Pulmonary artery endothelial cell (primary cell): Measurements from ENCODE around the gene TBC1D25. TPM values are rescaled to one million over a fixed set of nuclear protein-coding genes. Genes with fewer than 3 reads are reported as not detected.
A peak's percentile ranks its signal among the peaks of the same experiment; 100 is the strongest.

Experiments used
- DNase-seq: peaks from one replicate; pipeline ENCODE4 v3.0.0-alpha.2; 2011; ENCODE audit warnings: low read depth, low spot score
- total RNA-seq: library from RNA; depleted of rRNA; stranded (reverse); fragments of >200 nt; gene quantifications from 2 replicates; pipeline ENCODE4 v1.2.3, GENCODE V29; 2014

The TBC1D25 gene
- total RNA-seq, 1 donor from 2014 or later: 6.9 TPM

- peak; percentile 55 for DNase-seq
Observed at GRCh38 chrX:48558271-48558670, 18.8 kb downstream of the TBC1D25 start.

DNA sequence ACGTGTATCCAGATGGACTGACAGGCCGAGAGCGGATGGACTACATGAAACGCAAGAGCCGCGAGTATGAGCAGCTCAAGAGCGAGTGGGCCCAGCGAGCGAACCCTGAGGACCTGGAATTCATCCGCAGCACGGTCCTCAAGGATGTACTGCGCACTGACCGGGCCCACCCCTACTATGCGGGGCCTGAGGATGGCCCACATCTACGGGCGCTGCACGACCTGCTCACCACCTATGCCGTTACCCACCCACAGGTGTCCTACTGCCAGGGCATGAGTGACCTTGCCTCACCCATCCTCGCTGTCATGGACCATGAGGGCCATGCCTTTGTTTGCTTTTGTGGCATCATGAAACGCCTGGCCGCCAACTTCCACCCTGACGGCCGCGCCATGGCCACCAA, 20.1 kb downstream of the TBC1D25 start:
- no peak for DNase-seq

GRCh38 chrX:48560056-48560455, 20.5 kb downstream of the TBC1D25 start:
- no peak for DNase-seq

- no peak for DNase-seq
Observed at GRCh38 chrX:48560681-48561080, 21.2 kb downstream of the TBC1D25 start.

- DNase-seq: no peak
Observed at GRCh38 chrX:48569958-48570357, 30.4 kb downstream of the TBC1D25 start.

- no peak for DNase-seq
Observed at GRCh38 chrX:48573690-48574269, 34.3 kb downstream of the TBC1D25 start.

GRCh38 chrX:48574270-48575266, 35.1 kb downstream of the TBC1D25 start, which contains the start of gene RBM3:
RBM3 (plus strand) TSS chrX:48574484; CDS start chrX:48575181, 697 bp downstream.
- peak; percentile 77 for DNase-seq

DNA sequence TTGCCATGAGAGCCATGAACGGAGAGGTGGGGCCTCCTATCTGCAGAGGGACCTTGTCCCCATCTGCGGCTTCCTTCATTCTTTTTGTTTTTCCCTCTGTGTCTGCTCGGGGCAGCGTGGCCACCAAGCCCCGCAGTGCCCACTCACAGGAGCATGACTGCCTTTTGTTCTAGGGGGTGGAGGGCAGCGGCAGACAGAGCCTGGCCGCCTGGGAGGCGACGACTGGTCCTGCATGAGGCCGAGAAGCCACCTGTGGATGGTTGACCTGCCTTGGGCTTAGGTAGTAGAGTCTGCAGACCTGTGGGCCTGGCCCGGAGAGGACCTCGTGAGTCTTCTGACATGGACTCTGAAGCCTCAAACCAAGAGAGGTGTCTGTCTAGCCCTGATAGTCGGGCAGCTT, 36.1 kb downstream of the TBC1D25 start:
- no peak for DNase-seq

GRCh38 chrX:48576108-48576507, 36.6 kb downstream of the TBC1D25 start:
- no peak for DNase-seq

- no peak for DNase-seq
Observed at GRCh38 chrX:48578661-48579128, 39.2 kb downstream of the TBC1D25 start.

DNA sequence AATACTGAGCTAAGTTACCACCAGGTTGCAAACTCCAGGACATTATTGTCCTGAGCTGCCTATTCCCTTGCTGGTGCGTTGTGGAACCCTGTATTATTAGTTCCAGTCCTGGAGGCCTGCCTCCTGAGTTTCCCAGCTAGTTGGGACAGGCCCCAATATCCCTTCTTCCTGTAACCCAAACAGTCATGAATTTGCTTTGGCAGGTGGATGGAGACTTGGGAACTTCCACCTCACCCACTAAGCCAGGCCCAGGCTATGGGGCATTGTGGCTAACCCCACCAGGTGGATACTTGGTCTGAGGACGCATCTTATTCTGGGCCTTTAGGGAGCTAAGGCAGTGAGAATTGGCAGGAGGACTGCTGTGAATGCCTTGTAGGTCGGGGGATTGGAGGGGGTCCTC, 39.7 kb downstream of the TBC1D25 start:
- DNase-seq: no peak

- DNase-seq: no peak
Observed at GRCh38 chrX:48580662-48581061, 41.1 kb downstream of the TBC1D25 start.

GRCh38 chrX:48584698-48585097, 45.2 kb downstream of the TBC1D25 start:
- DNase-seq: no peak

- no peak for DNase-seq
Observed at GRCh38 chrX:48589482-48590162, 50.1 kb downstream of the TBC1D25 start.

GRCh38 chrX:48590203-48591103, 50.9 kb downstream of the TBC1D25 start:
- no peak for DNase-seq

GRCh38 chrX:48591255-48591791, 51.8 kb downstream of the TBC1D25 start:
- peak; percentile 84 for DNase-seq

- DNase-seq: no peak
Observed at GRCh38 chrX:48592971-48593370, 53.5 kb downstream of the TBC1D25 start.

GRCh38 chrX:48595929-48596328, 56.4 kb downstream of the TBC1D25 start:
- DNase-seq: no peak

- peak; percentile 77 for DNase-seq
Observed at GRCh38 chrX:48597353-48598264, 58.1 kb downstream of the TBC1D25 start, which contains the start of gene WDR13. WDR13 (plus strand) TSS chrX:48597492; CDS start chrX:48597997, 505 bp downstream.
